H9 (cell line): Measurements from ENCODE around the gene SEC11A. TPM values are rescaled to one million over a fixed set of nuclear protein-coding genes. Genes with fewer than 3 reads are reported as not detected.

Experiments used
- DNase-seq: peaks from one replicate; pipeline ENCODE4 v3.0.0-alpha.2; 2017
- H2AFZ ChIP-seq: one replicate; pipeline ENCODE4 v1.6.1; 2013; ENCODE audit warnings: mild to moderate bottlenecking, low read length, control low read depth, moderate library complexity
- H2AK5ac ChIP-seq: 2 replicates; pipeline ENCODE4 v1.6.1; 2013; ENCODE audit warnings: low read length, control low read depth, mixed read lengths; ENCODE audit not compliant: insufficient read length
- H2BK120ac ChIP-seq: one replicate; pipeline ENCODE4 v1.6.1; 2013; ENCODE audit warnings: low read depth, mild to moderate bottlenecking, low read length, control low read depth, inconsistent platforms; ENCODE audit not compliant: poor library complexity, severe bottlenecking
- H2BK12ac ChIP-seq: 2 replicates; pipeline ENCODE4 v1.6.1; 2013; ENCODE audit warnings: low read length, control low read depth, mixed read lengths, low read depth; ENCODE audit not compliant: insufficient read length
- H2BK15ac ChIP-seq: 2 replicates; pipeline ENCODE4 v1.6.1; 2013; ENCODE audit warnings: low read depth, low read length, control low read depth
- H2BK20ac ChIP-seq: one replicate; pipeline ENCODE4 v1.6.1; 2013; ENCODE audit warnings: low read depth, mild to moderate bottlenecking, low read length, control low read depth, inconsistent platforms; ENCODE audit not compliant: poor library complexity, severe bottlenecking
- H2BK5ac ChIP-seq: 2 replicates; pipeline ENCODE4 v1.6.1; 2013; ENCODE audit warnings: low read length, control low read depth, mixed read lengths; ENCODE audit not compliant: insufficient read length
- H3K14ac ChIP-seq: 2 replicates; pipeline ENCODE4 v1.6.1; 2013; ENCODE audit warnings: low read length, control low read depth; ENCODE audit not compliant: insufficient read depth
- H3K18ac ChIP-seq: 2 replicates; pipeline ENCODE4 v1.6.1; 2013; ENCODE audit warnings: low read depth, mild to moderate bottlenecking, mixed read lengths, low read length, control low read depth; ENCODE audit not compliant: insufficient read length
- H3K23ac ChIP-seq: 2 replicates; pipeline ENCODE4 v1.6.1; 2013; ENCODE audit warnings: low read length, control low read depth, mixed read lengths, low read depth; ENCODE audit not compliant: insufficient read length
- H3K23me2 ChIP-seq: 2 replicates; pipeline ENCODE4 v1.6.1; 2013; ENCODE audit warnings: low read depth, mild to moderate bottlenecking, mixed read lengths, low read length, control low read depth; ENCODE audit not compliant: insufficient read length, poor library complexity, severe bottlenecking
- H3K27ac ChIP-seq: 2 replicates; pipeline ENCODE4 v1.5.1; 2013; ENCODE audit warnings: low read length, control low read depth, mixed read lengths, low read depth; ENCODE audit not compliant: insufficient read length
- H3K27me3 ChIP-seq: 2 replicates; pipeline ENCODE4 v1.6.1; 2013; ENCODE audit warnings: low read length, control low read depth, inconsistent platforms; ENCODE audit not compliant: insufficient read depth
- H3K4ac ChIP-seq: 2 replicates; pipeline ENCODE4 v1.6.1; 2013; ENCODE audit warnings: low read depth, mild to moderate bottlenecking, control low read depth, inconsistent platforms, low read length, moderate library complexity
- H3K4me1 ChIP-seq: 2 replicates; pipeline ENCODE4 v1.6.1; 2013; ENCODE audit warnings: low read length, control low read depth, inconsistent platforms; ENCODE audit not compliant: insufficient read depth
- H3K4me2 ChIP-seq: 2 replicates; pipeline ENCODE4 v1.6.1; 2013; ENCODE audit warnings: low read length, control low read depth, mixed read lengths; ENCODE audit not compliant: insufficient read length, insufficient read depth
- H3K56ac ChIP-seq: 2 replicates; pipeline ENCODE4 v1.6.1; 2013; ENCODE audit warnings: low read depth, mild to moderate bottlenecking, mixed read lengths, low read length, control low read depth; ENCODE audit not compliant: insufficient read length
- H3K79me1 ChIP-seq: 2 replicates; pipeline ENCODE4 v1.6.1; 2013; ENCODE audit warnings: low read depth, mild to moderate bottlenecking, moderate library complexity, low read length, control low read depth, inconsistent platforms; ENCODE audit not compliant: insufficient read depth, poor library complexity, severe bottlenecking
- H3K79me2 ChIP-seq: 2 replicates; pipeline ENCODE4 v1.6.1; 2013; ENCODE audit warnings: low read length, control low read depth, inconsistent platforms; ENCODE audit not compliant: insufficient read depth
- H3K9ac ChIP-seq: 2 replicates; pipeline ENCODE4 v1.6.1; 2013; ENCODE audit warnings: low read length, control low read depth, mixed read lengths; ENCODE audit not compliant: insufficient read length; ENCODE audit errors: extremely low read depth
- H3K9me3 ChIP-seq: one replicate; pipeline ENCODE4 v1.6.1; 2013; ENCODE audit warnings: low read depth, low read length, inconsistent platforms; ENCODE audit not compliant: control insufficient read depth
- H3T11ph ChIP-seq: one replicate; pipeline ENCODE4 v1.6.1; 2013; ENCODE audit warnings: mild to moderate bottlenecking, low read length, control low read depth, inconsistent platforms
- H4K20me1 ChIP-seq: one replicate; pipeline ENCODE4 v1.6.1; 2013; ENCODE audit not compliant: control insufficient read depth, insufficient read length, insufficient read depth
- H4K5ac ChIP-seq: 2 replicates; pipeline ENCODE4 v1.6.1; 2013; ENCODE audit warnings: low read depth, mild to moderate bottlenecking, mixed read lengths, low read length, control low read depth; ENCODE audit not compliant: insufficient read length
- H4K8ac ChIP-seq: replicated peaks from 2 replicates; pipeline ENCODE4 v1.6.1; 2013; ENCODE audit warnings: low read length, control low read depth, mixed read lengths, low read depth; ENCODE audit not compliant: insufficient read length
- H4K91ac ChIP-seq: 2 replicates; pipeline ENCODE4 v1.6.1; 2013; ENCODE audit warnings: low read depth, mild to moderate bottlenecking, moderate library complexity, mixed read lengths, low read length, control low read depth; ENCODE audit not compliant: insufficient read length
- H3K27ac Mint-ChIP-seq, 3 experiments: 2 replicates in 2 of 3; 3 replicates in 1 of 3; pipeline ENCODE4 v1.8.0; 2020 to 2021; ENCODE audit warnings: mixed read lengths in 3 of 3, mild to moderate bottlenecking in 1 of 3, moderate library complexity in 1 of 3
- H3K27me3 Mint-ChIP-seq: 2 replicates; pipeline ENCODE4 v1.8.0; 2021; ENCODE audit warnings: low read depth, mild to moderate bottlenecking, moderate library complexity, mixed read lengths
- H3K36me3 Mint-ChIP-seq, 3 experiments: 2 replicates in 2 of 3; 3 replicates in 1 of 3; pipeline ENCODE4 v1.8.0; 2020 to 2021; ENCODE audit warnings: low read depth in 3 of 3, mixed read lengths in 3 of 3; ENCODE audit not compliant: insufficient read depth in 1 of 3
- H3K4me1 Mint-ChIP-seq, 2 experiments: 2 replicates each; pipeline ENCODE4 v1.8.0; 2020; ENCODE audit warnings: mixed read lengths in 2 of 2
- H3K4me3 Mint-ChIP-seq, 2 experiments: 2 replicates in 1 of 2; 3 replicates in 1 of 2; pipeline ENCODE4 v1.8.0; 2020 to 2021; ENCODE audit warnings: mild to moderate bottlenecking in 2 of 2, mixed read lengths in 2 of 2, moderate library complexity in 1 of 2
- H3K9me3 Mint-ChIP-seq, 2 experiments: 2 replicates in 1 of 2; 3 replicates in 1 of 2; pipeline ENCODE4 v1.8.0; 2020; ENCODE audit warnings: mild to moderate bottlenecking in 2 of 2, mixed read lengths in 2 of 2, moderate library complexity in 1 of 2
- CTCF ChIP-seq: fragments of 200-600 bp; sonication (generic); conservative IDR thresholded peaks from 3 replicates; pipeline ENCODE4 v1.8.0; 2021; ENCODE audit warnings: antibody characterized with exemption, mild to moderate bottlenecking
- WGBS: extraction: QIAGEN DNeasy Blood & Tissue Kit; methylation state at CpG from one replicate; pipeline ENCODE4 v1.1.7; 2013; ENCODE audit warnings: missing lambda C conversion rate, low lambda C conversion rate, mixed read lengths; ENCODE audit not compliant: insufficient read length; ENCODE audit errors: extremely low coverage; 5-methylcytosine and 5-hydroxymethylcytosine counted together
- total RNA-seq: library from RNA; stranded (reverse); gene quantifications from 2 replicates; pipeline ENCODE4 v1.2.1, GENCODE V29; 2021

SEC11A gene
- total RNA-seq, 1 experiment from 2014 or later: 250 TPM

GRCh38 chr15:84658080-84658787 lies 57.7 kb downstream of the SEC11A start, which contains the start of gene NMB:
NMB (minus strand) TSS chr15:84658199; CDS start chr15:84658152, 47 bp downstream.
- Histone ChIP-seq H3K4me1 (peaks cover 3% of the 10 kb centered on the region; the same call in 1 of the 2 replicates), H2BK120ac (no peak within 1 kb of the TSS), H3K23ac (no peak within 1 kb of the TSS), H4K91ac (no peak within 1 kb of the TSS), H3K56ac (no peak within 1 kb of the TSS), H3K14ac (no peak within 1 kb of the TSS; the same call in 1 of the 2 replicates), H4K20me1 (no peaks in the 10 kb centered on the region), H3T11ph (no peak within 1 kb of the TSS), H2BK20ac (no peak within 1 kb of the TSS), H3K4ac (no peak within 1 kb of the TSS), H4K8ac (no peak within 1 kb of the TSS), H4K5ac (no peak within 1 kb of the TSS), H3K27ac (no peak within 1 kb of the TSS), H2AK5ac (no peak within 1 kb of the TSS), H3K4me2 (peak within 1 kb of the TSS; percentile 58), H2BK15ac (no peak within 1 kb of the TSS), H3K79me2 (no peaks in the 10 kb centered on the region), H2BK12ac (no peak within 1 kb of the TSS), H3K79me1 (no peaks in the 10 kb centered on the region), H3K27me3 (no peaks in the 10 kb centered on the region; the same call in 1 of the 2 replicates), H2BK5ac (no peak within 1 kb of the TSS), H2AFZ (no peak within 1 kb of the TSS), H3K23me2 (peaks cover 12% of the 10 kb centered on the region), H3K9ac (no peak within 1 kb of the TSS), H3K18ac (no peak within 1 kb of the TSS), H3K9me3 (no peaks in the 10 kb centered on the region)
- Mint-ChIP-seq H3K27ac (peak within 1 kb of the TSS in 1 of 3 experiments; percentile 73; a peak in 1 of 7 replicates), H3K4me3 (peak within 1 kb of the TSS; percentile 68 to 77), H3K27me3 (peaks cover 27% of the 10 kb centered on the region), H3K36me3 (peaks cover 0 to 8% (median 0%) of the 10 kb centered on the region in 3 experiments; a peak in 5 of 7 replicates), H3K9me3 (no peaks in the 10 kb centered on the region; a peak in 1 of 5 replicates), H3K4me1 (peaks cover 29 to 32% of the 10 kb centered on the region in 2 experiments)
- TF ChIP-seq CTCF: peak; percentile 81
- peak; percentile 95 for DNase-seq
- no CpG with 5 or more reads among the region's 61 CpGs for WGBS
